ENCODE data around the gene GFRA4. TPM values are rescaled to one million over a fixed set of nuclear protein-coding genes. Genes with fewer than 3 reads are reported as not detected.

The GFRA4 gene
- total and polyA plus RNA-seq, 2 donors (not counting 3 experiments of a cell fraction or from before 2014, with no cell fraction given), result not detected

DNA sequence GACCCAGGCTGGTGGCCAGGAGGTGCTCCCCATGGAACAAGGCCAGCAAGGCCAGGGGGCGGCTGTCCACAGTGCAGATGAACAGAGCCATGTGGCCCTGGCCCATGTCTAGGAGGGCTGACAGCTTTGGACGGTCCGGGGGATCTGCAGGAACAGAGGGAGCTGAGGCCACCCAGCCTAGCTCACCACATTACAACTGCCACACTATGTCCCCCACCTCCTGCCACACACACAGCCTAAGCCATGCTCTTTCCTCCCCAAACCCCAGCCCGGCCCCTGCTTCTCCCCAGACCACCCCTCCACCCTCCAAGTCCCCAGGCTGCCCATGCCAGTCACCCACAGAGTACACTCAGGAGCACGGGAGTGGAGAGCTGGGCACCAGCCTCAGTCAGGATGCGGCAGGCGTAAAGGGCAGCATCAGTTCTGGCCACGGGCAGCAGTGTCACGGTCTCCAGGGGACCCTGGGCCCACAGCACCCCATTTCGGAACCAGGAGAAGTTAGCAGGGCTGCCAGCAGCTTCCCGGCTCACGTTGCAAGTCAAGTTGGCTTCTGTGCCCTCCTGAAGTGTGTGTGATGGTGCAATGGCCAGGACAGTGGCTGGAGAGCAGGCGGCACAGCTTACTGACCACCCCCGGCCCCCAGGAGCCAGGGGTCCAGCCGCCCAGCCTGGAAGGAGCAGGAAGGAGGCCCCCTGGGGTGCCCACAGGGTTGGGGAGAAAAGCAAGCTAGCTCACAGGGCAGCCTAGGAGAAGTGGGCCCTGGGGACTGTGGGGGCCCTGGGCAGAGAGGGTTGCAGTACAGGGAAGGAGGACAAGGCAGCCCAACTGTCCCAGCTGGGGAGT lies 33.8 kb upstream of the GFRA4 start:
- Histone ChIP-seq H3K9me3 (replicated peaks; ENCODE audit: control insufficient read depth, insufficient read depth, low read length) (no peaks in the 10 kb centered on the region), H3K4me2 (ENCODE audit: insufficient read depth, low read length) (no peak overlapping the region), H3K27me3 (ENCODE audit: control insufficient read depth in 2 of 2, insufficient read depth in 2 of 2, low read length in 2 of 2) (no peaks in the 10 kb centered on the region), H3K9me1 (replicated peaks; ENCODE audit: control insufficient read depth, extremely low read depth, insufficient read depth, low read length) (no peaks in the 10 kb centered on the region), H4K20me1 (replicated peaks; ENCODE audit: control insufficient read depth, extremely low read depth, insufficient read depth, low read length) (no peaks in the 10 kb centered on the region), H3K36me3 (ENCODE audit: control insufficient read depth in 2 of 2, extremely low read depth in 1 of 2, insufficient read depth in 2 of 2, low read length in 2 of 2) (no peaks in the 10 kb centered on the region), H3K4me3 (replicated peaks in 1 of 3; ENCODE audit: insufficient read depth in 1 of 3, low read depth in 1 of 3, low read length in 3 of 3) (no peak overlapping the region), H3K4me1 (ENCODE audit: control insufficient read depth, extremely low read depth, insufficient read depth, low read length) (no peaks in the 10 kb centered on the region), H3K79me2 (ENCODE audit: control insufficient read depth, insufficient read depth, low read length) (no peaks in the 10 kb centered on the region), H2AFZ (ENCODE audit: low read depth, low read length) (no peak overlapping the region), H3K27ac (ENCODE audit: insufficient read depth, low read depth, low read length) (no peak overlapping the region), H3K9ac (replicated peaks; ENCODE audit: extremely low read depth, insufficient read depth, low read length) (no peak overlapping the region)
- no TSS peak for BruUV-seq (replicated peaks)
- CTCF ChIA-PET, result interaction anchor here (0.6 to 12.6 kb wide), 13 partner anchors 10 to 389 kb away, joined by 3 to 112 read pairs (median 4); partner anchors contain the start of genes ADAM33, ADISSP and CENPB
- FAIRE-seq (no peak), DNase-seq (ENCODE audit: low read depth, low spot score) (no peak)
- intact Hi-C loops (cut with micrococcal nuclease), result no loop called here
- TF ChIP-seq GATA2 (IDR thresholded peaks at IDR 0.05; ENCODE audit: insufficient read depth, insufficient read length, low read depth, low read length) (no peak), MYC (IDR thresholded peaks at IDR 0.05; ENCODE audit: low read depth, low read length) (no peak)
- TF ChIP-seq, protein P1, sequence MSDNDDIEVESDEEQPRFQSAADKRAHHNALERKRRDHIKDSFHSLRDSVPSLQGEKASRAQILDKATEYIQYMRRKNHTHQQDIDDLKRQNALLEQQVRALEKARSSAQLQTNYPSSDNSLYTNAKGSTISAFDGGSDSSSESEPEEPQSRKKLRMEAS (IDR thresholded peaks at IDR 0.05; ENCODE audit: insufficient read depth, insufficient read length), result no peak
- dilution Hi-C loops (cut with MboI; ENCODE audit: extremely low pct_ligation_motif_present, low sequenced_read_pairs), result no loop called here
- POLR2A ChIA-PET, result no interaction called here

DNA sequence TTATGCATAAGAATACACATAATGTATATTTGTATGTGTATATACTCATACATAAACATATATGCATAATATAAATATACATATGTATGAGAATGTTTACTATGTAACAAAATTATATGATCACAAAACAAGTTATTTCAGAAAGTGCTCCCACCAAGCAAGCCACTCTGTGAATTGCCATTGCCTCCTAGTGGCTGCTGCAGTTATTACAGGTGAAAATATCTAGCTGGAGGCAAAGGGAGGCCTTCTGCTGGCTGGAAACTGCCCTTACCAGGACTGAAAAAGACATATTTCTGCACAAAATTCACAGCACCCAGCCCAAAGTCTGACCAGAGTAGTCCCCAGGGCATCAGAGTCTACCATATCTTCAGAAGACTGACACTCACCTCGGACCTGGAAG lies 33.0 kb upstream of the GFRA4 start:
- no peak for FAIRE-seq
- H3K79me2 ChIP-seq (ENCODE audit: control insufficient read depth, insufficient read depth, low read length), result no peaks in the 10 kb centered on the region
- no peaks in the 10 kb centered on the region for H4K20me1 ChIP-seq (replicated peaks; ENCODE audit: control insufficient read depth, extremely low read depth, insufficient read depth, low read length)
- no peak overlapping the region for H3K27ac ChIP-seq (ENCODE audit: insufficient read depth, low read depth, low read length)
- BruUV-seq (replicated peaks), result no TSS peak
- intact Hi-C loops (cut with micrococcal nuclease) (no loop called here), dilution Hi-C loops (cut with MboI; ENCODE audit: extremely low pct_ligation_motif_present, low sequenced_read_pairs) (no loop called here)
- no peak overlapping the region for H3K4me3 ChIP-seq (replicated peaks in 1 of 3; ENCODE audit: insufficient read depth in 1 of 3, low read depth in 1 of 3, low read length in 3 of 3)
- no peaks in the 10 kb centered on the region for H3K4me1 ChIP-seq (ENCODE audit: control insufficient read depth, extremely low read depth, insufficient read depth, low read length)
- TF ChIP-seq, protein P2, sequence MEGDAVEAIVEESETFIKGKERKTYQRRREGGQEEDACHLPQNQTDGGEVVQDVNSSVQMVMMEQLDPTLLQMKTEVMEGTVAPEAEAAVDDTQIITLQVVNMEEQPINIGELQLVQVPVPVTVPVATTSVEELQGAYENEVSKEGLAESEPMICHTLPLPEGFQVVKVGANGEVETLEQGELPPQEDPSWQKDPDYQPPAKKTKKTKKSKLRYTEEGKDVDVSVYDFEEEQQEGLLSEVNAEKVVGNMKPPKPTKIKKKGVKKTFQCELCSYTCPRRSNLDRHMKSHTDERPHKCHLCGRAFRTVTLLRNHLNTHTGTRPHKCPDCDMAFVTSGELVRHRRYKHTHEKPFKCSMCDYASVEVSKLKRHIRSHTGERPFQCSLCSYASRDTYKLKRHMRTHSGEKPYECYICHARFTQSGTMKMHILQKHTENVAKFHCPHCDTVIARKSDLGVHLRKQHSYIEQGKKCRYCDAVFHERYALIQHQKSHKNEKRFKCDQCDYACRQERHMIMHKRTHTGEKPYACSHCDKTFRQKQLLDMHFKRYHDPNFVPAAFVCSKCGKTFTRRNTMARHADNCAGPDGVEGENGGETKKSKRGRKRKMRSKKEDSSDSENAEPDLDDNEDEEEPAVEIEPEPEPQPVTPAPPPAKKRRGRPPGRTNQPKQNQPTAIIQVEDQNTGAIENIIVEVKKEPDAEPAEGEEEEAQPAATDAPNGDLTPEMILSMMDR (IDR thresholded peaks at IDR 0.05; ENCODE audit: extremely low read depth in 1 of 2, insufficient read depth in 1 of 2, low read depth in 1 of 2, low read length in 2 of 2), result peak in 1 of 2 donors; percentile 34
- TF ChIP-seq POLR2AphosphoS5 (IDR thresholded peaks at IDR 0.05; ENCODE audit: insufficient read depth, low read depth, low read length), result no peak
- H3K27me3 ChIP-seq (ENCODE audit: control insufficient read depth in 2 of 2, insufficient read depth in 2 of 2, low read length in 2 of 2), result no peaks in the 10 kb centered on the region
- ChIA-PET CTCF (interaction anchor here (0.7 to 12.6 kb wide), 9 partner anchors 9 to 133 kb away, joined by 3 to 112 read pairs (median 6); partner anchors contain the start of genes ADAM33 and ADISSP), POLR2A (no interaction called here)
- no peak overlapping the region for H3K9ac ChIP-seq (replicated peaks; ENCODE audit: extremely low read depth, insufficient read depth, low read length)
- no peaks in the 10 kb centered on the region for H3K9me3 ChIP-seq (replicated peaks; ENCODE audit: control insufficient read depth, insufficient read depth, low read length)
- no peak for DNase-seq (ENCODE audit: low read depth, low spot score)
- H3K4me2 ChIP-seq (ENCODE audit: insufficient read depth, low read length), result no peak overlapping the region
- H3K36me3 ChIP-seq (ENCODE audit: control insufficient read depth in 2 of 2, extremely low read depth in 1 of 2, insufficient read depth in 2 of 2, low read length in 2 of 2), result no peaks in the 10 kb centered on the region
- H2AFZ ChIP-seq (ENCODE audit: low read depth, low read length), result no peak overlapping the region
- no peaks in the 10 kb centered on the region for H3K9me1 ChIP-seq (replicated peaks; ENCODE audit: control insufficient read depth, extremely low read depth, insufficient read depth, low read length)

Measured in endothelial cell of umbilical vein (primary cell).